GM19324 (cell line): ENCODE results near the gene STX5.
"Not testable (repeated sequence)": the region's sequence is repeated elsewhere in the genome, so short reads cannot be mapped to it uniquely, and the experiment has no call there.

Experiments used
- ATAC-seq: cut with Tn5 transposase; IDR thresholded peaks from one replicate; pipeline ENCODE4 v1.9.1; 2021; ENCODE audit warnings: mild to moderate bottlenecking, moderate library complexity; ENCODE audit not compliant: unreplicated experiment, low FRiP score

STX5 gene

GRCh38 chr11:62854825-62855570, 23.1 kb upstream of the STX5 start:
- ATAC-seq: no peak

GRCh38 chr11:62854013-62854824, 22.4 kb upstream of the STX5 start:
- no peak for ATAC-seq

- no peak for ATAC-seq
Observed at GRCh38 chr11:62853279-62853965, 21.6 kb upstream of the STX5 start.

GRCh38 chr11:62852523-62853188, 20.8 kb upstream of the STX5 start:
- no peak for ATAC-seq

- ATAC-seq: no peak
Observed at GRCh38 chr11:62851807-62852522, 20.1 kb upstream of the STX5 start.

GRCh38 chr11:62850911-62851806, 19.3 kb upstream of the STX5 start:
- ATAC-seq: no peak

- ATAC-seq: no peak
Observed at GRCh38 chr11:62847767-62848314, 16.0 kb upstream of the STX5 start.

GRCh38 chr11:62846177-62846576, 14.3 kb upstream of the STX5 start:
- no peak for ATAC-seq

GRCh38 chr11:62844154-62844553, 12.3 kb upstream of the STX5 start:
- no peak for ATAC-seq

GRCh38 chr11:62843466-62843865, 11.6 kb upstream of the STX5 start:
- ATAC-seq: no peak

GRCh38 chr11:62842891-62843290, 11.0 kb upstream of the STX5 start:
- ATAC-seq: not testable (repeated sequence)

GRCh38 chr11:62842171-62842741, 10.4 kb upstream of the STX5 start:
- no peak for ATAC-seq

GRCh38 chr11:62841361-62842170, 9.7 kb upstream of the STX5 start:
- peak; percentile 44 for ATAC-seq

GRCh38 chr11:62840721-62841360, 9.0 kb upstream of the STX5 start:
- not testable (repeated sequence) for ATAC-seq

- ATAC-seq: peak; percentile 67
Observed at GRCh38 chr11:62839050-62839945, 7.4 kb upstream of the STX5 start, which contains the start of gene WDR74. TSS of gene WDR74 (minus strand) at chr11:62839590. CDS start at chr11:62839570, 20 bp downstream.

- ATAC-seq: no peak
Observed at GRCh38 chr11:62835336-62835735, 3.5 kb upstream of the STX5 start.
